Measurements from ENCODE around the gene TCEA2. TPM values are rescaled to one million over a fixed set of nuclear protein-coding genes. Genes with fewer than 3 reads are reported as not detected.

The TCEA2 gene
- total RNA-seq, 1 experiment from 2014 or later = 26.0 TPM

Other genes with a start within 250 kb of the TCEA2 start
- 3.4 and 3.5 TPM in 2 replicates for gene ZBTB46, start 231.9 kb upstream of the TCEA2 start, total RNA-seq (2014; rRNA removed; shearing (Covaris generic))
- not detected in 2 replicates for gene ABHD16B, start 201.7 kb upstream of the TCEA2 start, total RNA-seq (2014; rRNA removed; shearing (Covaris generic))
- gene TPD52L2, start 197.9 kb upstream of the TCEA2 start, total RNA-seq (2014; rRNA removed; shearing (Covaris generic)) = 80.3 and 92.0 TPM in 2 replicates
- gene DNAJC5, start 168.1 kb upstream of the TCEA2 start, total RNA-seq (2014; rRNA removed; shearing (Covaris generic)) = 34.4 and 40.1 TPM in 2 replicates
- gene UCKL1, start 106.8 kb upstream of the TCEA2 start, total RNA-seq (2014; rRNA removed; shearing (Covaris generic)) = 3.1 and 6.3 TPM in 2 replicates
- gene ZNF512B, start 93.3 kb upstream of the TCEA2 start, total RNA-seq (2014; rRNA removed; shearing (Covaris generic)) = 3.9 and 4.5 TPM in 2 replicates
- 0.86 and 1.2 TPM in 2 replicates for gene SAMD10, start 83.6 kb upstream of the TCEA2 start, total RNA-seq (2014; rRNA removed; shearing (Covaris generic))
- 81.6 and 82.7 TPM in 2 replicates for gene PRPF6, start 82.1 kb upstream of the TCEA2 start, total RNA-seq (2014; rRNA removed; shearing (Covaris generic))
- gene C20orf204, start 27.0 kb upstream of the TCEA2 start, total RNA-seq (2014; rRNA removed; shearing (Covaris generic)) = 1.1 and 1.8 TPM in 2 replicates
- gene SOX18, start 13.6 kb upstream of the TCEA2 start, total RNA-seq (2014; rRNA removed; shearing (Covaris generic)) = not detected in 2 replicates
- 18.2 and 25.6 TPM in 2 replicates for gene RGS19, start 16.3 kb downstream of the TCEA2 start, total RNA-seq (2014; rRNA removed; shearing (Covaris generic))
- gene OPRL1, start 16.9 kb downstream of the TCEA2 start, total RNA-seq (2014; rRNA removed; shearing (Covaris generic)) = 0.33 and 0.51 TPM in 2 replicates
- gene LKAAEAR1, start 21.2 kb downstream of the TCEA2 start, total RNA-seq (2014; rRNA removed; shearing (Covaris generic)) = 0.95 TPM in 1 of 2 replicates, not detected in the other
- gene NPBWR2, start 44.4 kb downstream of the TCEA2 start, total RNA-seq (2014; rRNA removed; shearing (Covaris generic)) = not detected in 2 replicates
- gene MYT1, start 101.3 kb downstream of the TCEA2 start, total RNA-seq (2014; rRNA removed; shearing (Covaris generic)) = 0.06 TPM in 1 of 2 replicates, not detected in the other
- gene PCMTD2, start 192.6 kb downstream of the TCEA2 start, total RNA-seq (2014; rRNA removed; shearing (Covaris generic)) = 57.1 and 59.5 TPM in 2 replicates

Measured in Daoy (cell line).